HEK293 (cell line): ENCODE data around the gene CNTNAP1.

Experiments used
- CTCF ChIA-PET: fragments of 350-600 bp; formaldehyde crosslinking; extraction: SDS; loops from one replicate; lab custom pipeline; 2021; ENCODE audit warnings: antibody characterized with exemption; lab: Yijun Ruan, JAX
- POLR2A ChIA-PET: fragments of 300-600 bp; formaldehyde crosslinking; extraction: SDS; loops from one replicate; lab custom pipeline; 2020; ENCODE audit warnings: antibody characterized with exemption, inconsistent platforms; lab: Yijun Ruan, JAX
- H3K27ac ChIP-seq: fragments of 200-500 bp; sonication (Bioruptor generic); 2 replicates; pipeline ENCODE4 v1.5.1; 2014; ENCODE audit warnings: low read depth, low read length, control low read depth, inconsistent platforms; ENCODE audit errors: extremely low read depth
- H3K36me3 ChIP-seq, 2 experiments: fragments of 200-500 bp in 1 of 2; sonication (Bioruptor generic) in 1 of 2; 1 replicate in 1 of 2; 2 replicates in 1 of 2; pipeline ENCODE4 v1.5.1; 2014 to 2017; ENCODE audit warnings: inconsistent platforms in 2 of 2, low read length in 2 of 2; ENCODE audit not compliant: control insufficient read depth in 2 of 2, insufficient read depth in 1 of 2
- H3K4me1 ChIP-seq: fragments of 200-500 bp; sonication (Bioruptor generic); 2 replicates; pipeline ENCODE4 v1.5.1; 2014; ENCODE audit warnings: mild to moderate bottlenecking, low read length, inconsistent platforms; ENCODE audit not compliant: control insufficient read depth, insufficient read depth
- H3K4me3 ChIP-seq: 2 replicates; pipeline ENCODE4 v1.5.1; 2011; ENCODE audit warnings: low read depth, mild to moderate bottlenecking, control low read depth, low read length, moderate library complexity
- H3K9me3 ChIP-seq: fragments of 200-500 bp; sonication (Bioruptor generic); 2 replicates; pipeline ENCODE4 v1.5.1; 2014; ENCODE audit warnings: low read depth, low read length, inconsistent platforms; ENCODE audit not compliant: control insufficient read depth, insufficient read depth
- EGR2 ChIP-seq: fragments of 450-650 bp; formaldehyde crosslinking; IDR thresholded peaks from 2 replicates; pipeline ENCODE4 v1.5.1; 2016; ENCODE audit warnings: low read depth, missing biosample characterization, missing genetic modification characterization
- MYNN ChIP-seq: fragments of 450-650 bp; formaldehyde crosslinking; IDR thresholded peaks from 2 replicates; pipeline ENCODE4 v1.5.1; 2016; ENCODE audit warnings: missing biosample characterization, missing genetic modification characterization, borderline replicate concordance
- ZBTB48 ChIP-seq: fragments of 450-650 bp; formaldehyde crosslinking; IDR thresholded peaks from 2 replicates; pipeline ENCODE4 v1.5.1; 2016; ENCODE audit warnings: missing biosample characterization, missing genetic modification characterization
- ZFHX2 ChIP-seq: fragments of 450-650 bp; formaldehyde crosslinking; conservative IDR thresholded peaks from 2 replicates; pipeline ENCODE4 v1.5.1; 2016; ENCODE audit warnings: missing biosample characterization, missing genetic modification characterization
- ZIC2 ChIP-seq: fragments of 450-650 bp; formaldehyde crosslinking; IDR thresholded peaks from 2 replicates; pipeline ENCODE4 v1.5.1; 2016; ENCODE audit warnings: missing biosample characterization, missing genetic modification characterization
- ZNF350 ChIP-seq: fragments of 450-650 bp; formaldehyde crosslinking; IDR thresholded peaks from 2 replicates; pipeline ENCODE4 v1.5.0; 2017; ENCODE audit warnings: missing biosample characterization, mild to moderate bottlenecking, missing genetic modification characterization
- ZNF660 ChIP-seq: fragments of 450-650 bp; IDR thresholded peaks from 2 replicates; pipeline ENCODE4 v1.5.1; 2018; ENCODE audit warnings: missing biosample characterization, mild to moderate bottlenecking, missing genetic modification characterization
- TF ChIP-seq, protein P1 (sequence below): fragments of 450-650 bp; formaldehyde crosslinking; IDR thresholded peaks from 2 replicates; pipeline ENCODE4 v1.5.1; 2016; ENCODE audit warnings: missing biosample characterization, missing genetic modification characterization, borderline replicate concordance
- TF ChIP-seq, protein P2 (sequence below): fragments of 450-650 bp; formaldehyde crosslinking; conservative IDR thresholded peaks from 2 replicates; pipeline ENCODE4 v1.5.1; 2016; ENCODE audit warnings: low read depth, missing biosample characterization, missing genetic modification characterization
- TF ChIP-seq, protein P3 (sequence below): fragments of 450-650 bp; formaldehyde crosslinking; IDR thresholded peaks from 2 replicates; pipeline ENCODE4 v1.5.1; 2016; ENCODE audit warnings: missing biosample characterization, missing genetic modification characterization
- TF ChIP-seq, protein P4 (sequence below): sonication (generic); formaldehyde crosslinking; IDR thresholded peaks from 2 replicates; pipeline ENCODE4 v1.8.1; 2022; ENCODE audit warnings: mild to moderate bottlenecking, moderate library complexity, missing genetic modification reagents
- TF ChIP-seq, protein P5 (sequence below): fragments of 450-650 bp; formaldehyde crosslinking; IDR thresholded peaks from 2 replicates; pipeline ENCODE4 v1.5.1; 2016; ENCODE audit warnings: missing biosample characterization, missing genetic modification characterization, borderline replicate concordance

CNTNAP1 gene

DNA sequence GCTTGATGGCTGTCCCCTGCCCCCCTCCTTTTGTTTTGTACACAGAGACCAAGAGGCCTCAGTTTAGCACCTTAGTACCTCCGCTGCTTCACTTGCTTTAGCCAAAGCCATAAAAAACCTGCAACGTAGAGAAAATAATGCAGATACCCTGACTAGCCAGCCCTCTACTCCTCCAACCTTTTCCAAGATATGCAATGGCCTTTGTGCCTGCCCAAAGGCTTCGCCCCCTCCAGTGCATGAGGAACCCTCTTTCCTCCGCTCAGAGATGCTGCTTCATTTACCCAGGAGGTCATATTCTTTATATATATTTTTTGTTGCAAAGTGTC is 17.0 kb downstream of the CNTNAP1 start (continued):
- TF ChIP-seq, protein P1, sequence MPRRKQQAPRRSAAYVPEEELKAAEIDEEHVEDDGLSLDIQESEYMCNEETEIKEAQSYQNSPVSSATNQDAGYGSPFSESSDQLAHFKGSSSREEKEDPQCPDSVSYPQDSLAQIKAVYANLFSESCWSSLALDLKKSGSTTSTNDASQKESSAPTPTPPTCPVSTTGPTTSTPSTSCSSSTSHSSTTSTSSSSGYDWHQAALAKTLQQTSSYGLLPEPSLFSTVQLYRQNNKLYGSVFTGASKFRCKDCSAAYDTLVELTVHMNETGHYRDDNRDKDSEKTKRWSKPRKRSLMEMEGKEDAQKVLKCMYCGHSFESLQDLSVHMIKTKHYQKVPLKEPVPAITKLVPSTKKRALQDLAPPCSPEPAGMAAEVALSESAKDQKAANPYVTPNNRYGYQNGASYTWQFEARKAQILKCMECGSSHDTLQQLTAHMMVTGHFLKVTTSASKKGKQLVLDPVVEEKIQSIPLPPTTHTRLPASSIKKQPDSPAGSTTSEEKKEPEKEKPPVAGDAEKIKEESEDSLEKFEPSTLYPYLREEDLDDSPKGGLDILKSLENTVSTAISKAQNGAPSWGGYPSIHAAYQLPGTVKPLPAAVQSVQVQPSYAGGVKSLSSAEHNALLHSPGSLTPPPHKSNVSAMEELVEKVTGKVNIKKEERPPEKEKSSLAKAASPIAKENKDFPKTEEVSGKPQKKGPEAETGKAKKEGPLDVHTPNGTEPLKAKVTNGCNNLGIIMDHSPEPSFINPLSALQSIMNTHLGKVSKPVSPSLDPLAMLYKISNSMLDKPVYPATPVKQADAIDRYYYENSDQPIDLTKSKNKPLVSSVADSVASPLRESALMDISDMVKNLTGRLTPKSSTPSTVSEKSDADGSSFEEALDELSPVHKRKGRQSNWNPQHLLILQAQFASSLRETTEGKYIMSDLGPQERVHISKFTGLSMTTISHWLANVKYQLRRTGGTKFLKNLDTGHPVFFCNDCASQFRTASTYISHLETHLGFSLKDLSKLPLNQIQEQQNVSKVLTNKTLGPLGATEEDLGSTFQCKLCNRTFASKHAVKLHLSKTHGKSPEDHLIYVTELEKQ (tag by site-specific recombination), result no peak
- no peak for TF ChIP-seq ZNF660 (tag by site-specific recombination)
- no peak for TF ChIP-seq ZIC2 (tag by site-specific recombination)
- no peak for TF ChIP-seq ZBTB48 (tag by site-specific recombination)
- TF ChIP-seq, protein P2, sequence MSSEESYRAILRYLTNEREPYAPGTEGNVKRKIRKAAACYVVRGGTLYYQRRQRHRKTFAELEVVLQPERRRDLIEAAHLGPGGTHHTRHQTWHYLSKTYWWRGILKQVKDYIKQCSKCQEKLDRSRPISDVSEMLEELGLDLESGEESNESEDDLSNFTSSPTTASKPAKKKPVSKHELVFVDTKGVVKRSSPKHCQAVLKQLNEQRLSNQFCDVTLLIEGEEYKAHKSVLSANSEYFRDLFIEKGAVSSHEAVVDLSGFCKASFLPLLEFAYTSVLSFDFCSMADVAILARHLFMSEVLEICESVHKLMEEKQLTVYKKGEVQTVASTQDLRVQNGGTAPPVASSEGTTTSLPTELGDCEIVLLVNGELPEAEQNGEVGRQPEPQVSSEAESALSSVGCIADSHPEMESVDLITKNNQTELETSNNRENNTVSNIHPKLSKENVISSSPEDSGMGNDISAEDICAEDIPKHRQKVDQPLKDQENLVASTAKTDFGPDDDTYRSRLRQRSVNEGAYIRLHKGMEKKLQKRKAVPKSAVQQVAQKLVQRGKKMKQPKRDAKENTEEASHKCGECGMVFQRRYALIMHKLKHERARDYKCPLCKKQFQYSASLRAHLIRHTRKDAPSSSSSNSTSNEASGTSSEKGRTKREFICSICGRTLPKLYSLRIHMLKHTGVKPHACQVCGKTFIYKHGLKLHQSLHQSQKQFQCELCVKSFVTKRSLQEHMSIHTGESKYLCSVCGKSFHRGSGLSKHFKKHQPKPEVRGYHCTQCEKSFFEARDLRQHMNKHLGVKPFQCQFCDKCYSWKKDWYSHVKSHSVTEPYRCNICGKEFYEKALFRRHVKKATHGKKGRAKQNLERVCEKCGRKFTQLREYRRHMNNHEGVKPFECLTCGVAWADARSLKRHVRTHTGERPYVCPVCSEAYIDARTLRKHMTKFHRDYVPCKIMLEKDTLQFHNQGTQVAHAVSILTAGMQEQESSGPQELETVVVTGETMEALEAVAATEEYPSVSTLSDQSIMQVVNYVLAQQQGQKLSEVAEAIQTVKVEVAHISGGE (tag by site-specific recombination), result no peak

DNA sequence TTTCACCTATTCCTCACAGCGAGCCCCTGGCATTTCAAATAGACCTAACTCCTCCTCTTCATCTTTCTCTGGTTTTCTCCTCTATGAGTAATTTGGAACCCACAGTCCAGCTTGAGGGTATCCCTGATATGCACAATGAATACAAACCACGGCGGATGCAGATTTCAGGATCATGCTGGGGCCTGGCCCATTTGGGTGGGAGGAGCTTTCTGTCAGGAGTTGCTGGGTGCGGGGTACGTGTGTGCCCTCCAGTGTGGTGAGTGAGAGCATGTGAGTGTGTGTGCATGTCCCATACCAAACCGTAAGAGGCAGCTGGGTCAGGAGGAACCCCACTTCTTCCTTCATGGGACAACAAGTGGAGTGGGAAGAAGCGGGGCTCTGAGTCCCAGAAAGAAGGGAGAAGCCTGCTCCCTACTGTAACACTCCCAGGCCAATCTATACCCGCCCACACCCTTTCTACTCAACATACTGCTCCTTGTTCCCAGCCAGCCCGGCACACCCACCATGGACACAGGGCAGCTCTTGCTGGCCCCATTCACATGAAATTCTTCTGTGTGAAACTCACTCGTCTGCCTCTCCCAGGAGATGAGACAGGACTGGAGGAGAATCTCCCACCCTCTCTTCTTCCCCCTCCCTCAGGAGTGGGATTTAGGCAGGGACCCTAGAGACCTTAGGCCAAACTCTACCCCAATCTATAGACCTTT is 18.4 kb downstream of the CNTNAP1 start:
- no peak overlapping the region for H3K27ac ChIP-seq
- no peaks in the 10 kb centered on the region for H3K4me1 ChIP-seq
- TF ChIP-seq ZFHX2 (tag by site-specific recombination) (peak; percentile 65), EGR2 (peak; percentile 49), MYNN (tag by site-specific recombination) (no peak)
- POLR2A ChIA-PET, result interaction anchor here (1.2 kb wide), 1 partner anchor 10 kb away, joined by 3 read pairs; no protein-coding TSS in a partner anchor
- CTCF ChIA-PET, result no interaction called here
- H3K4me3 ChIP-seq, result no peak overlapping the region
- no peaks in the 10 kb centered on the region for H3K9me3 ChIP-seq
- H3K36me3 ChIP-seq, result peaks cover 25 to 80% of the 10 kb centered on the region in 2 experiments; a peak in 2 of 3 replicates

DNA sequence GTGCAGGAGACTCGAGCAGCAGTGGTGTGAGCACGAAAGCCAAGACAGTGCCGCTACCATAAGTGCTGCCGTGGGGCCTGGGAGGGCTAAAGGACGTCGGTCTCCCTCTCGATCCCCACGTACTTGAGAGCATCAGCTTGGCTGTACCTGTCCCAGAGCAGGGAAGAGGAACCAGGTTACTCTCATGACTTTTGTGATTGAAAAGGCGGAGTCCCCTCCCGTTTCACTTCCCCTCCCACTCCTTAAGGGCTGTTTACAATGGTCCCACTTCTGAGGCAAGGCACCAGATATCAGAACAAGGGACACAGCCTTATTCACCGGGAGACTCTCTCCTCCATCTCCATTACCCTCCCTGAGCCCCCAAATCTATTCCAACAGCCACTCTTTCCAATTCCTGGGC is 20.1 kb downstream of the CNTNAP1 start:
- POLR2A ChIA-PET, result interaction anchor here (0.6 kb wide), 1 partner anchor 610 kb away, joined by 4 read pairs; no protein-coding TSS in a partner anchor
- H3K27ac ChIP-seq, result no peak overlapping the region
- H3K4me3 ChIP-seq, result no peak overlapping the region
- H3K36me3 ChIP-seq, result peaks cover 32 to 86% of the 10 kb centered on the region in 2 experiments
- CTCF ChIA-PET, result interaction anchor here (0.7 kb wide), 1 partner anchor 145 kb away, joined by 3 read pairs; no protein-coding TSS in a partner anchor
- no peaks in the 10 kb centered on the region for H3K9me3 ChIP-seq
- H3K4me1 ChIP-seq, result no peaks in the 10 kb centered on the region
- TF ChIP-seq, protein P3, sequence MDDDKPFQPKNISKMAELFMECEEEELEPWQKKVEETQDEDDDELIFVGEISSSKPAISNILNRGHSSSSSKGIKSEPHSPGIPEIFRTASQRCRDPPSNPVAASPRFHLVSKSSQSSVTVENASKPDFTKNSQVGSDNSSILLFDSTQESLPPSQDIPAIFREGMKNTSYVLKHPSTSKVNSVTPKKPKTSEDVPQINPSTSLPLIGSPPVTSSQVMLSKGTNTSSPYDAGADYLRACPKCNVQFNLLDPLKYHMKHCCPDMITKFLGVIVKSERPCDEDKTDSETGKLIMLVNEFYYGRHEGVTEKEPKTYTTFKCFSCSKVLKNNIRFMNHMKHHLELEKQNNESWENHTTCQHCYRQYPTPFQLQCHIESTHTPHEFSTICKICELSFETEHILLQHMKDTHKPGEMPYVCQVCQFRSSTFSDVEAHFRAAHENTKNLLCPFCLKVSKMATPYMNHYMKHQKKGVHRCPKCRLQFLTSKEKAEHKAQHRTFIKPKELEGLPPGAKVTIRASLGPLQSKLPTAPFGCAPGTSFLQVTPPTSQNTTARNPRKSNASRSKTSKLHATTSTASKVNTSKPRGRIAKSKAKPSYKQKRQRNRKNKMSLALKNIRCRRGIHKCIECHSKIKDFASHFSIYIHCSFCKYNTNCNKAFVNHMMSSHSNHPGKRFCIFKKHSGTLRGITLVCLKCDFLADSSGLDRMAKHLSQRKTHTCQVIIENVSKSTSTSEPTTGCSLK, result no peak
- no peak for TF ChIP-seq ZNF350 (tag by site-specific recombination)
- TF ChIP-seq, protein P4, sequence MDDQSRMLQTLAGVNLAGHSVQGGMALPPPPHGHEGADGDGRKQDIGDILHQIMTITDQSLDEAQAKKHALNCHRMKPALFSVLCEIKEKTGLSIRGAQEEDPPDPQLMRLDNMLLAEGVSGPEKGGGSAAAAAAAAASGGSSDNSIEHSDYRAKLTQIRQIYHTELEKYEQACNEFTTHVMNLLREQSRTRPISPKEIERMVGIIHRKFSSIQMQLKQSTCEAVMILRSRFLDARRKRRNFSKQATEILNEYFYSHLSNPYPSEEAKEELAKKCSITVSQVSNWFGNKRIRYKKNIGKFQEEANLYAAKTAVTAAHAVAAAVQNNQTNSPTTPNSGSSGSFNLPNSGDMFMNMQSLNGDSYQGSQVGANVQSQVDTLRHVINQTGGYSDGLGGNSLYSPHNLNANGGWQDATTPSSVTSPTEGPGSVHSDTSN (CRISPR knock-in tag), result no peak
- TF ChIP-seq, protein P5, sequence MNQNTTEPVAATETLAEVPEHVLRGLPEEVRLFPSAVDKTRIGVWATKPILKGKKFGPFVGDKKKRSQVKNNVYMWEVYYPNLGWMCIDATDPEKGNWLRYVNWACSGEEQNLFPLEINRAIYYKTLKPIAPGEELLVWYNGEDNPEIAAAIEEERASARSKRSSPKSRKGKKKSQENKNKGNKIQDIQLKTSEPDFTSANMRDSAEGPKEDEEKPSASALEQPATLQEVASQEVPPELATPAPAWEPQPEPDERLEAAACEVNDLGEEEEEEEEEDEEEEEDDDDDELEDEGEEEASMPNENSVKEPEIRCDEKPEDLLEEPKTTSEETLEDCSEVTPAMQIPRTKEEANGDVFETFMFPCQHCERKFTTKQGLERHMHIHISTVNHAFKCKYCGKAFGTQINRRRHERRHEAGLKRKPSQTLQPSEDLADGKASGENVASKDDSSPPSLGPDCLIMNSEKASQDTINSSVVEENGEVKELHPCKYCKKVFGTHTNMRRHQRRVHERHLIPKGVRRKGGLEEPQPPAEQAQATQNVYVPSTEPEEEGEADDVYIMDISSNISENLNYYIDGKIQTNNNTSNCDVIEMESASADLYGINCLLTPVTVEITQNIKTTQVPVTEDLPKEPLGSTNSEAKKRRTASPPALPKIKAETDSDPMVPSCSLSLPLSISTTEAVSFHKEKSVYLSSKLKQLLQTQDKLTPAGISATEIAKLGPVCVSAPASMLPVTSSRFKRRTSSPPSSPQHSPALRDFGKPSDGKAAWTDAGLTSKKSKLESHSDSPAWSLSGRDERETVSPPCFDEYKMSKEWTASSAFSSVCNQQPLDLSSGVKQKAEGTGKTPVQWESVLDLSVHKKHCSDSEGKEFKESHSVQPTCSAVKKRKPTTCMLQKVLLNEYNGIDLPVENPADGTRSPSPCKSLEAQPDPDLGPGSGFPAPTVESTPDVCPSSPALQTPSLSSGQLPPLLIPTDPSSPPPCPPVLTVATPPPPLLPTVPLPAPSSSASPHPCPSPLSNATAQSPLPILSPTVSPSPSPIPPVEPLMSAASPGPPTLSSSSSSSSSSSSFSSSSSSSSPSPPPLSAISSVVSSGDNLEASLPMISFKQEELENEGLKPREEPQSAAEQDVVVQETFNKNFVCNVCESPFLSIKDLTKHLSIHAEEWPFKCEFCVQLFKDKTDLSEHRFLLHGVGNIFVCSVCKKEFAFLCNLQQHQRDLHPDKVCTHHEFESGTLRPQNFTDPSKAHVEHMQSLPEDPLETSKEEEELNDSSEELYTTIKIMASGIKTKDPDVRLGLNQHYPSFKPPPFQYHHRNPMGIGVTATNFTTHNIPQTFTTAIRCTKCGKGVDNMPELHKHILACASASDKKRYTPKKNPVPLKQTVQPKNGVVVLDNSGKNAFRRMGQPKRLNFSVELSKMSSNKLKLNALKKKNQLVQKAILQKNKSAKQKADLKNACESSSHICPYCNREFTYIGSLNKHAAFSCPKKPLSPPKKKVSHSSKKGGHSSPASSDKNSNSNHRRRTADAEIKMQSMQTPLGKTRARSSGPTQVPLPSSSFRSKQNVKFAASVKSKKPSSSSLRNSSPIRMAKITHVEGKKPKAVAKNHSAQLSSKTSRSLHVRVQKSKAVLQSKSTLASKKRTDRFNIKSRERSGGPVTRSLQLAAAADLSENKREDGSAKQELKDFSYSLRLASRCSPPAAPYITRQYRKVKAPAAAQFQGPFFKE (tag by site-specific recombination), result no peak
